NCI-H460 (cell line): ENCODE measurements around the gene IL4R. TPM values are rescaled to one million over a fixed set of nuclear protein-coding genes. Genes with fewer than 3 reads are reported as not detected.

Experiments used
- DNase-seq: peaks from one replicate; pipeline ENCODE4 v3.0.0-alpha.2; 2016; ENCODE audit warnings: low read depth; ENCODE audit errors: extremely low read depth
- total RNA-seq: library from RNA; depleted of rRNA; stranded (reverse); fragments of >200 nt; shearing (Covaris generic); gene quantifications from 2 replicates; pipeline ENCODE4 v1.2.3, GENCODE V29; 2014

The IL4R gene
- total RNA-seq, 1 experiment from 2014 or later, result 5.1 TPM

DNA sequence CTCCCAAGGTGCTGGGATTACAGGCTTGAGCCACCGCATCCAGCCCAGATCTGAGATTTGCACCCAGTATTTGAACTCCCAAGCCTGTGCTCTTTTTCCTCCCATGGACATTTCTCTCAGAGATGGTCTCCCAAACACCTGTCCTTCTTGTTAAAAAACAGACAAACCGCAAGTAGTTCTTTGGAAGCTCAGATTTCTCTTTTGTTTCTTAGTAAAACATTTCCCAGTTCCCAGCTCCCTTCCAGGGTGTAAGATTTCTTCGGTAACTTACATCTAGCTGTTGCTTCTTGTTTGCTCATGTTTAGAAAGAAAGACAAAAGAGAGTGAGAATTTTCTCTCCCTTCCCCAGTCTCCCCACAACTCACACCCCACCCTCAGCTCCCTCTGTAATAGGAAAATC is 36.2 kb downstream of the IL4R start:
- no peak for DNase-seq

DNA sequence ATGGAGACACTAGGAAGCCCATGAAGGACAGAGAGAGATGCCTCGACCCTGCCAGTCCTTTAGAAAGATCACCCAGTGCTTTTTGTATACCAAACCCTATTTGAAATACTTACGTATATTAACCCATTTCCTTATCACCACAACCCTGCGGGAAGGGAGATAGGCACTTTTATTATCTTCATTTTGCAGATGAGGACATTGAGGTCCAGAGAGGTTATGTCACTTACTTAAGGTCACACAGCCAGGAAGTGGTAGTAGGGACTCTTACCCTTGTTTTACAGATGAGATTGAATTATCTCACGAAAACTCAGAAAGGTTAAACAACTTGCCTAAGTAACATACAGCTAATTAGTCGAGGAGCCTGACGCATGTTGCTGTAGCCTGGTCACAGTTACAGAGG is 38.2 kb downstream of the IL4R start:
- no peak for DNase-seq

DNA sequence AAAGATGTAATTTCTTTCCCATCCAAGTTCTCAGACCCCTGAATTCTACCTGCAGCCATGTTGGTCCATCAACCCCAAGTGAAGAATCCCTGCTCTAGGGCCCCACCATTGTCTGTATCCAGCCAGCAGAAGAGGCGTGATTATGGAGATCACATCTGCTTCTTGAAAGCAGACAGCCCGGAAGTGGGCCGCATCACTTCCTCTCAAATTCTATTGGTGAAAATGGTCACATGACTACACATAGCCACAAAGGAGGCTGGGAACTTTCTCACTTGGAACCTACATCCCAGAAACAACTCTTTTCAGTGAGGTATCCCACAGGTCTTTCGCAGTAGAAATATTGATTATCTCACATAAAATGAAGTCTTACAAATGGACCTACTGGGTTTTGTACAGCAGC is 40.1 kb downstream of the IL4R start:
- DNase-seq, result no peak

DNA sequence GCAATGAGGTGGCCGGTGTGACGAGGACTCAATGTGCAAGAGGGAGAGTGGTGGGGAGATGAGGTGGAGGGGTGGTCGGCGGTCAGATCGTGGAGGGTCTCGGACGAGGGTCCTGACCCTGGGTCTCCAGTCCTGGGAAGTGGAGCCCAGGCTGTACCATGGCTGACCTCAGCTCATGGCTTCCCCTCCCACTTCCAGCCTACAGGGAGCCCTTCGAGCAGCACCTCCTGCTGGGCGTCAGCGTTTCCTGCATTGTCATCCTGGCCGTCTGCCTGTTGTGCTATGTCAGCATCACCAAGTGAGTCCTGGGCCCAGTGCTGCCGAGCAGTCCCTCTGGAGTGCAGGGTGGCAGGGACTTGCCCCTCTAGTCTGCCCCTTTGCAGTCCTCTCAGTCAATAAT is 41.8 kb downstream of the IL4R start:
- DNase-seq, result no peak

DNA sequence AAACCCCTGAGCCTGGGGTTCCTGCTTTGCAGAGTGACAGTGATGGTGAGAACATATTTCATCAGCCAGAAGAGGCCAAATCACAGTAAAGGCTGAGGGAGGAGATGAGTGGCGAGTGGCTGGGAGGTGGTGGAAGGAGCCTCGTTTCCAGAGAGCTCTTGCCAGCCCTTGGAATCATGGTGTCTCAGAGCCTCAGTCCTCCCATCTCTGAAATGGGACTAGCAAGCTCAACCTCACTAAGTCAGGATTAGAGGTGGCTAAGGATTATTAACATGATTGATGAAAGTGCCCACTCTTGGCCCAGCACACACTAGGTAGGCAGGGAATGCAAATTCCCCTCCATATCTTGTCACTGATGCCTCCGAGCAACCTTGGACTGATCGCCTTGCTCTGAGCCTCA is 43.0 kb downstream of the IL4R start:
- DNase-seq, result no peak

DNA sequence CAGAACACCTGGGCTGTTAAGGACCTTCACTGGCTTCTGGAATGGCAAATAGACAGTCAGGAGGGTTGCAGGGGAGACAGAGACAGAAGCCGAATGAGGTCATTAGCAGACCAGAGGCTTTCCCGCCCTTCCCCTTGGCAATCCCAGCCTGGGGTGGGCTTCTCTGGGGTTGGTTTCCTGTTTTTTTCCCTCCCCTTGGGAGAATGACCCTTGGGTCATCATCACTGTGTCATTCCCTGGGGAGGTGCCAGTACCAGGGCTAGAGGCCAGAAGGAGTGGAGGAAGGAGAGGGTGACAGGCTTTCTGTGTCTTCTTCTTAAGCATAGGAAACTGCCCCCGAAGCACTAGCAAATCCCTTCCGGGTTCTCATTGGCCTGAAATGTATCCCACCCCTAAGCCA is 45.3 kb downstream of the IL4R start:
- DNase-seq, result no peak

DNA sequence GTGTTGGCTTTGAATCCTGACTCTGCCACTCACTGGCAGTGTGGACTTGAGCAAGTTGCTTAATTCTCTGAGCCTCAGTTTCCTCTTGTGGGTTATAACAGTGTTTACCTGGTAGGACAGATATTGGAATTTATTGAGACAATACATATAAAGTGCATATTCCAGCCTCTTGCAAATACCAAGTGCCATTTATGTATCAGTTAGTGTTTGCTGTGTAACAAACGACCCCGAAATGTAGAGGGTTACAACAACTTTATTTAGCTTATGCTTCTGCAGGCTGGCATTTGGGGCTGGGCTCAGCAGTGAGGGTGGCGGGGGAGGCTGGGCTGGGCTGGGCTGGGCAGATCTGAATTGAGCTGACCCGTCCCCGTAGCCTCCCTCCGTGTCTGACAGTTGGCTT is 45.8 kb downstream of the IL4R start:
- DNase-seq, result no peak

DNA sequence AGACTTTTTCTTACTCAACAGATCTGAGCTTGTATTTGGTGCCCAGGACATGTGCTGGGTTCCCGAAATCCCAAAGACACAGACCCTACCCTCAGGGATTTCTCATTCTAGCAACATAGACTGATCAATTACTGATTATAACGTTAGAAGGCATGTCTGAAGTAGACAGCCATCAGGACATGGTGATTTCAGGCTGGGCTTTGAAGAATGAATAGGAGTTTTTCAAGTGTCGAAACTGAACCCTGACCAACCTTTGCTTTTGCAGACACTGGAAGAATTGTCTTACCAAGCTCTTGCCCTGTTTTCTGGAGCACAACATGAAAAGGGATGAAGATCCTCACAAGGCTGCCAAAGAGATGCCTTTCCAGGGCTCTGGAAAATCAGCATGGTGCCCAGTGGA is 48.2 kb downstream of the IL4R start:
- no peak for DNase-seq

DNA sequence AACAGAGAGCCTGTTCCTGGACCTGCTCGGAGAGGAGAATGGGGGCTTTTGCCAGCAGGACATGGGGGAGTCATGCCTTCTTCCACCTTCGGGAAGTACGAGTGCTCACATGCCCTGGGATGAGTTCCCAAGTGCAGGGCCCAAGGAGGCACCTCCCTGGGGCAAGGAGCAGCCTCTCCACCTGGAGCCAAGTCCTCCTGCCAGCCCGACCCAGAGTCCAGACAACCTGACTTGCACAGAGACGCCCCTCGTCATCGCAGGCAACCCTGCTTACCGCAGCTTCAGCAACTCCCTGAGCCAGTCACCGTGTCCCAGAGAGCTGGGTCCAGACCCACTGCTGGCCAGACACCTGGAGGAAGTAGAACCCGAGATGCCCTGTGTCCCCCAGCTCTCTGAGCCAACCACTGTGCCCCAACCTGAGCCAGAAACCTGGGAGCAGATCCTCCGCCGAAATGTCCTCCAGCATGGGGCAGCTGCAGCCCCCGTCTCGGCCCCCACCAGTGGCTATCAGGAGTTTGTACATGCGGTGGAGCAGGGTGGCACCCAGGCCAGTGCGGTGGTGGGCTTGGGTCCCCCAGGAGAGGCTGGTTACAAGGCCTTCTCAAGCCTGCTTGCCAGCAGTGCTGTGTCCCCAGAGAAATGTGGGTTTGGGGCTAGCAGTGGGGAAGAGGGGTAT is 48.9 kb downstream of the IL4R start:
- no peak for DNase-seq

DNA sequence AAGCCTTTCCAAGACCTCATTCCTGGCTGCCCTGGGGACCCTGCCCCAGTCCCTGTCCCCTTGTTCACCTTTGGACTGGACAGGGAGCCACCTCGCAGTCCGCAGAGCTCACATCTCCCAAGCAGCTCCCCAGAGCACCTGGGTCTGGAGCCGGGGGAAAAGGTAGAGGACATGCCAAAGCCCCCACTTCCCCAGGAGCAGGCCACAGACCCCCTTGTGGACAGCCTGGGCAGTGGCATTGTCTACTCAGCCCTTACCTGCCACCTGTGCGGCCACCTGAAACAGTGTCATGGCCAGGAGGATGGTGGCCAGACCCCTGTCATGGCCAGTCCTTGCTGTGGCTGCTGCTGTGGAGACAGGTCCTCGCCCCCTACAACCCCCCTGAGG is 49.5 kb downstream of the IL4R start:
- no peak for DNase-seq

DNA sequence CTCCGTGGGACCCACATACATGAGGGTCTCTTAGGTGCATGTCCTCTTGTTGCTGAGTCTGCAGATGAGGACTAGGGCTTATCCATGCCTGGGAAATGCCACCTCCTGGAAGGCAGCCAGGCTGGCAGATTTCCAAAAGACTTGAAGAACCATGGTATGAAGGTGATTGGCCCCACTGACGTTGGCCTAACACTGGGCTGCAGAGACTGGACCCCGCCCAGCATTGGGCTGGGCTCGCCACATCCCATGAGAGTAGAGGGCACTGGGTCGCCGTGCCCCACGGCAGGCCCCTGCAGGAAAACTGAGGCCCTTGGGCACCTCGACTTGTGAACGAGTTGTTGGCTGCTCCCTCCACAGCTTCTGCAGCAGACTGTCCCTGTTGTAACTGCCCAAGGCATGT is 50.0 kb downstream of the IL4R start:
- no peak for DNase-seq

DNA sequence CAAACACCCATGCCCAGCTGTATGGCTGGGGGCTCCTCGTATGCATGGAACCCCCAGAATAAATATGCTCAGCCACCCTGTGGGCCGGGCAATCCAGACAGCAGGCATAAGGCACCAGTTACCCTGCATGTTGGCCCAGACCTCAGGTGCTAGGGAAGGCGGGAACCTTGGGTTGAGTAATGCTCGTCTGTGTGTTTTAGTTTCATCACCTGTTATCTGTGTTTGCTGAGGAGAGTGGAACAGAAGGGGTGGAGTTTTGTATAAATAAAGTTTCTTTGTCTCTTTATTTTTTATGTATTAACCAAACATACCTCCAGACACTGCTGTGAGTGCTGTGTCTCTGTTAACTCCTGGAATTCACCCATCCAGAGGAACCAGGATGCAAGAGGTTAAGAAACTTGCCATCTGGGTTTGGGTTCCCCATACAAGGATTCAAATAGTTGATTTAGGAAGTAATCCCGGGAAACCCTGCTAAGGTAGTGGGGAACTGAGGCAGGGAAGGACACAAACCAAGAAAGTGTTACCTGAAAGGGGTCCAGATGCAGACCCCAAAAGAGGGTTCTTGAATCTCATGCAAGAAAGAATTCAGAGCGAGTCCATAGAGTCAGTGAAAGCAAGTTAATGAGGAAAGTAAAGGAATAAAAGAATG is 50.8 kb downstream of the IL4R start:
- no peak for DNase-seq

DNA sequence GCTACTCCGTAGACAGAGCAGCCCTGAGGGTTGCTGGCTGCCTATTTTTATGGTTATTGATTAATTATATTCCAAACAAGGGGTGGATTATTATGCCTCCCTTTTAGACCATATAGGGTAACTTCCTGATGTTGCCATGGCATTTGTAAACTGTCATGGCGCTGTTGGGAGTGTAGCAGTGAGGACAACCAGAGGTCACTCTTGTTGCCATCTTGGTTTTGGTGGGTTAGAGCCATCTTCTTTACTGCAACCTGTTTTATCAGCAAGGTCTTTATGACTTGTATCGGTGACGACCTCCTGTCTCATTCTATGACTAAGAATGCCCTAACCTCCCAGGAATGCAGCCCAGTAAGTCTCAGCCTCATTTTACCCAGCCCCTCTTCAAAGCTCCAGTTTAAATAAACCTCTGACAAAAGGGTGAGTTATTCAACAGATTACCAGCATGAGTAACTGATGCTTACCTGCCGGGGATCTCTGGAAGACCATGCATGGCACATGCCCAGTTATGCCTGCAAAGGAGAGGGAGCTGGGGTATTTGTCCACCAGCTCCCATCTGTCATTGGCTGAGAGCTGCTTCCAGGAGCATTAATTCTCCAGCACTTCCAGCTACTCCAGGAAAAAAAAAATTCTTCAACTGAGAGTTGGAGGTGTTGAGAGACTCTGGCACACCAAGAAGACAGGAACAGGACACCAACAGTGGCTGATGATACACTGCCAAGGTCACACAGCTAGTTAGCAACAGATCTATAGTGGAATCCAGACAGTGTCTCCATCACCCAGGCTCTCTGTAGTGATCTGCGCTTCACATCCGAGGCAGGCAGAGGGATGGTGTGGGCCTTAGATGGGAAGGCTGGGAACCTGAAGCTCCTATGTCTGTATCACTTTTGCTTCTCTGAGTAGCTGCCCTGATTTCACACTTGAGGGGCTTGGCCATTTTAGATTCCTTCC is 51.6 kb downstream of the IL4R start:
- no peak for DNase-seq

DNA sequence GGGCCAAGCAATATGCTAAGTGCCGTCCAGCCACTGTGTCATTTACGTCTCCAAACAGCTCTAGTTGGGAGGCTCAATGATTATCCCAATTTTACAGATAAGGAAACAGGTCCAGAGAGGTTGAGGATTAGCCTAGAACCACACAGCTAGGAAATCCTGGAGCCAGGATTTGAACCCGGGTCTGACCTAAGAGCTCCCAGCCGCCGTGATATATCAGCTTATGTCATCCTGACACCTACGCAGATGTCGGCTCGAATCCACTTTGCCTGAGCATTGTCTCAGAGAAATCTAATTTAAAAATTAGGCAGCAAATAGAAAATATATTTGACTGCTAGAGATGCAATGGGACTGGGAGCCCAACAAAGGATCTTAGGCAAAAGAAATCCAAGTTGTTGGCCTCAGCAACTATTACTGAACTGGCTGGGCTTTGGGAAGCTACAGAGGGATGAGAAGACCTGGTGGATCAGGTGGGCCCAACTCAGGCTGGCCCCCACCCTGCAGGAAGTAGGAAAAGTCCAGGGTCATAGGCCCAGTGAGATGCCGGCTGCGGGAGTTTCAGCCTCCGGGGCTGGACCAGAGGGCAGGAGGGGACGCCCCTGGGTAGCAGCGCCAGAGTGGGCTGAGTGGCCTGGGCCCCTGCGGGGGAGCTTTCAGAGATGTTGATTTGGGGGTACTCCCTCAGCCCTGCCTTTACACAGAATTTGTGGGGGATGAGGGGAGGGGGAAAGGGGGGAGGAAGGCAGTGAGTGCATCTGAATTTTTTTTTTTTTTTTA is 53.1 kb downstream of the IL4R start:
- no peak for DNase-seq

DNA sequence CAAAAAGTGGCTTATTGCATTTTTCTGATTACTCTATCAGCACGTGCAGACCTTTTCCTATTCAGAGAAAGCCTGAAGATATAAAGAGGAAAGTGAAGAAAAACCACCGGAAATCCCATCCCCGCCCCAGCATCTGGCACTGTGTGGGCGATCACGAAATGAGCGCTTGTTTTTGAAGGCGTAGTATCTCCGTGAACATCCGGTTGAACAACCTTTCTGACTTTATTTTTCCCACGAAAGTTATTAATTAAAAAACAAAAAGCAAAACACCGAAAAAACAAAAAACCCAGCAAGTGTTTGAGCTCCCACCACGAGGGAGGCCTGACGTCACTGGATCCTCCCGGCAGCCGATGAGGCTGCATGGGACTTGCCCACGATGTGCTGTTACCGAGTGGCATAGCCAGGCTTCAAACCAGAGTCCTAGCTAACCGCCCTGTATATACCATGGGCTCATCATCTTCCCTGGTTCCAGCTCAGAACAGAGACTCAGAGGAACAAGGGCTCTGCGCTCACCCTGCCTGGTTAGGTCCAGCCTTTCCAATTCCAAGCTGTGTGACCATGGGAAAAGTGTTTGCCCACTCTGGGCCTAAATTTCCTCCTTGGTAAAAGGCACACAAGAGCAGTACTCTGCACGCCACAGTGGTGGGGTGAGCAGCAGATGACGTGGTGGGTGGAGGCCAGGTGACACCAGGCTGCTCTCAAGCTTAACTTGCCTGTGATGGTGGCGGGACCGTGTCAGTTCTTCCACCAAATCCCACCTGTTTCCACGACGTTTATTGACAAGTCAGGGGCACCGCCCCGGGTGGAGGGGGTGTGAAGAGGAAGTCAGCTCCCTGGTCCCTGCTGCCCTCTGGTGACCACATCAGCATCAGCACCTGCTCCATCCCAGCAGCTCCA is 53.9 kb downstream of the IL4R start:
- DNase-seq, result peak; percentile 43

DNA sequence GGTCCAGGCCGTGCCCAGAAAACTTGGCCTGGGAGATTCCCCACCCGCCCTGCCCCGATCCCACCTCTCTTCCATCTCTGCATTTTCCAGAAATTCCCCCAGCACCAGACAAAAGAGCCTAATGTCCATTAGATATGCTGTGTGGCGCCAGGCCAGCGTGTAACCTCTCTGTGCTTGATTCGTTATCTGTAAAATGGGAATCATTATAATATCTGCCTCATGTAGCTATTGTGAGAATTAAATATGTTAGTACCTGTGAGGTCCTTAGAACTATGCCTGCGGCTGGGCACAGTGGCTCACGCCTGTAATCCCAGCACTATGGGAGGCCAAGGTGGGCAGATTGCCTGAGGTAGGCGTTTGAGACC is 54.6 kb downstream of the IL4R start:
- no peak for DNase-seq

DNA sequence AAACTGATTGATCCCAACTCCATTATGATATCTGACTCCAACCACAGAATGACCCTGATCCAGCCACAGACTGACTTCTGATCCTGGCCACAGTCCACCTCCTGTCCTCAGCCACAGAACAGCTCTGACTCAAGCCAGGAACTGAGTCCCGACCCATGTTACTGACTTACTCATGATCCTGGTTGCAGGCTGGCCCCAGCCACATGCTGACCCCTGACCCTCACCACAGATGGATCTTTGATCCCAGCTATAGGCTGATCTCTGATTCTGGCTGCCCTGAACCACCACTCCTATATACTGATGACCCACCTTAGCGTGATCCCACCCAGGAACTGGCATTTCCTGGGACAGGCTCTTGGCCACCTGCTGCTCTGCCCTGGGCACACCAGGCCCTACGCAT is 56.0 kb downstream of the IL4R start:
- DNase-seq, result no peak

DNA sequence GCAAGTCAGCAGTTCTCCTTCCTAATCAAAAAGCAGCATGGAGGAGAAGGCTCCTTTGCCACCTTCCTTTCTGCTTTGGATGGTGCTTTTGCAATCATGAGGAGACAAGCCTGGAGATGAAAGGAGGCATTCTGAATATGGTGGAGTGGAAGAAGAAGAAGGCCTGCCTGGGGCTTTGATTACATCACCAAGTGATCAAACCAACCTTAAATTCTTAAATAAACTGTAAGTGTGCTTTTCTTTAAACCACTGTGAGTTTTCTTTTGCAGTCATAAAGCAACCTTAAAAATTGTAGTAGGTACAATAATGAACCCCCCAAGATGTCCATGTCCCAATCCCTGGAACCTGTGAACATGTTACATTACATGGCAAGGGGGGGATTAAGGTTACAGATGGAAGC is 56.5 kb downstream of the IL4R start:
- no peak for DNase-seq

DNA sequence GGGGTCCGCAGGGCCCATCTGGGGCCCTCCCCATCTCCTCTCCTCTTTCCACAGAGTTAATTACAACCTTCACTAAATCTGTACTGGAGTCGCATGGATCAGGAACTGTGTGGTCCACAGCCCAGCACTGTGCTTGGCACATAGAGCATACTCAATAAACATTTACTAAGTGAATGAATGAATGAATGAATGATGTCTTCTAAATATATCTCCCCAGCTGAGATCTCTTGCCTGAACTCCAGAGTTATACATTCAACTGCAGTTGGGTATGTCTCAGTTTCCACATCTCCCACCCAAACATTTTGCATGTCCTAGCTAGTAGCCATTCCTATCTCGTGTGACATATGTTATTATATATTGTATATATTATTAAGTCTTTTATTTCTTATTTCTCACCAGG is 59.5 kb downstream of the IL4R start:
- DNase-seq, result no peak

DNA sequence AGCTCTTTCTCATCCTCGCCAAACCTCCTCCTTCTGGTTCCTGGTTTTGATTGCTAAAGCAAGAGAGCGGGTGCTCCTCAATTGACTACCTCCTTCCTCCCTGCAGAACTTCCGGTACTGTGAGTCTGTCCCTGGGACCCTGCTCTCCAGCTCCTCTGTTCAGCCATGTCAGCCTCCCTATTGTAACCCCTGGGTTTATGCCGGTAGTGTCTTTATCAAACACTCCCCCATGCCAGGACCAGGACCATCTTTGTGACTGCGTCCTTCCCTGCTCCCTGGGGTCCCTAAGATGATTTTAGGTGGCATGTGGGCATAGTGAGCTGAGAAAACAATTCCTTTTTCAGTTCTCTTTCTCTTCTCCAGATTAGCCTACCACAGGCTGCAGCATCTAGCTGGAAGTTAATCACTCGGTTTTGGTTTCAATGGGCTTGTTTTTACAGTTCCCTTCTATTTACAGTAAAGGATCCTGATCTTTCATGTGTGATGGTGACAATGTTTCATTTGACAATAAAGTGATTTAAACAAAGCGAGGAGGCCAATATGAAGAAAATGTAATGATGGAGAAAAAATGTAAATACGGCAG is 60.5 kb downstream of the IL4R start:
- no peak for DNase-seq
